HUES6 (cell line): ENCODE measurements around the gene MEGF6.

Experiments used
- H3K27ac ChIP-seq: 2 replicates; pipeline ENCODE4 v1.7.0; 2013; ENCODE audit warnings: low read depth, mild to moderate bottlenecking, low read length, inconsistent platforms
- H3K27me3 ChIP-seq: 2 replicates; pipeline ENCODE4 v1.6.1; 2013; ENCODE audit warnings: low read length; ENCODE audit not compliant: control insufficient read depth, insufficient read depth
- H3K36me3 ChIP-seq: 2 replicates; pipeline ENCODE4 v1.6.1; 2013; ENCODE audit warnings: low read length; ENCODE audit not compliant: control insufficient read depth, insufficient read depth
- H3K4me1 ChIP-seq: 2 replicates; pipeline ENCODE4 v1.6.1; 2013; ENCODE audit warnings: low read length; ENCODE audit not compliant: control insufficient read depth, insufficient read depth
- H3K4me3 ChIP-seq: 2 replicates; pipeline ENCODE4 v1.5.1; 2013; ENCODE audit warnings: low read depth, low read length
- H3K9ac ChIP-seq: one replicate; pipeline ENCODE4 v1.6.1; 2013; ENCODE audit warnings: mild to moderate bottlenecking, low read length
- H3K9me3 ChIP-seq: 2 replicates; pipeline ENCODE4 v1.6.1; 2013; ENCODE audit warnings: low read depth, low read length; ENCODE audit not compliant: control insufficient read depth, insufficient read depth

MEGF6 gene

DNA sequence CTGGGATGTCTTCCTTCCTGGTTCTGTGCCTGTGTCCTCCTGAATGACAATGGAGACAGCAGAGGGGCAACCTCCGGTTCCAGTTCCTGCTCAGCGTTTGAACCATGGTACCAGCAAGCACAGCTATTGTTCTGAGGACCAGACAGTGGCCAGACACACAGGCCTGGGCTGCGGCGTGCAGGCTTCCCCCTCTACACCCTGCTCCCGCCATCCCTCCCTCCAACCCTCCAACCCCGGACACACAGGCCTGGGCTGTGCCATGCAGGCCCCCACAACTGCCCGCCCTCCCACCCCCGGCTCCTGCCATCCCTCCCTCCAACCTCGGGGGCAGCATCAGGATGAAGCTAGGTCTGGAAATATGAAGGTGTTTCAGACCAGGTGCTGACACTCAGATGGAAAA is 5.6 kb upstream of the MEGF6 start:
- Histone ChIP-seq H3K9me3 (no peaks in the 10 kb centered on the region), H3K4me1 (peaks cover 38% of the 10 kb centered on the region), H3K27me3 (peaks cover 15% of the 10 kb centered on the region), H3K36me3 (no peaks in the 10 kb centered on the region), H3K27ac (no peak overlapping the region), H3K9ac (no peak overlapping the region), H3K4me3 (no peak overlapping the region)

DNA sequence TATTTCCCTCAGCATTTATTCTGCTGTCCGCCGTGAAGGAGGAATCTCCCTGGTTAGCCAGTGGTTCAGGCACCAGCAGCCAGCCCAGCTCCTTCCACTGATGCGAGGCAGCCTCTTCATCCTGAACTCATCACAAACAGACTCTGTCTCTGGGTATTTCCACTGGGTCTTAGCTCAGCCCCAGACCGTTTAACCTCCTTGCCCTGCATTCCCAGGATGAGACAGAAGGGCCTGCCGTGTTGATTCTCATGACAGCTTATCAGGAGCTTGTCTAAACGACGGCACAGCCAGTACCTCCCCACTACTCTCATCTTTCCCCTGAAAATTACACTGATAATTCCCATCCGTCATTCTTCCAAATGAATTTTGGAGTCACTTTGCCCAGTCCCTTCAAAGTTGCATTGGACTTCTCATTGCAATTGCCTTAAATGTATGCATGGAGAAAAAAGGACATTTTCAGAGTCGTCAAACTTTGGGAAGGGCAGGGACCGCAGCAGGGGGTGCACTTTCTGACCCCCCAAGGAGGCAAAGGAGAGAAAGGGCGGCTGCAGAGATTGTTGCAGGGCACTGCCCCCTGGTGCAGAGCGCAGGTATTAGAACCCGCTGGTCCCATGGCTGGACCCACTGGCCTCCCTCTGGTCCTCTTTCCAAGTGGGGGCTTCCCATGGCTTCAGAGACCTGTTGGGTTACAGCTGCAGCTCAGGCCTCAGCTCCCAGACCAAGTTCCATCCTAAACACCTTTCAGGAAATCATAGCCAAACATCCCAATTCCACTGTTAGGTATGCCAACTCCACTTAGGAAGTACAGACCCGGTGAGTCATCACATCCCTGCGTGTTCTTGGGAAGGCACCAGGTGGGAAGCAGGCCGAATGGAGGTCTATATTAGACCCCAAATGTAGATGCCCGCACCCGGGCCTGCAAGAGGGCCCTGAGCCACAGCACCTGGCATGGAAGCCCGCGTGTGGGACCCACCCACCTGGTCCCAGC is 3.7 kb upstream of the MEGF6 start:
- Histone ChIP-seq H3K4me3 (no peak overlapping the region), H3K27me3 (peaks cover 13% of the 10 kb centered on the region), H3K36me3 (no peaks in the 10 kb centered on the region), H3K9me3 (no peaks in the 10 kb centered on the region), H3K9ac (no peak overlapping the region), H3K4me1 (peaks cover 44% of the 10 kb centered on the region), H3K27ac (no peak overlapping the region)

DNA sequence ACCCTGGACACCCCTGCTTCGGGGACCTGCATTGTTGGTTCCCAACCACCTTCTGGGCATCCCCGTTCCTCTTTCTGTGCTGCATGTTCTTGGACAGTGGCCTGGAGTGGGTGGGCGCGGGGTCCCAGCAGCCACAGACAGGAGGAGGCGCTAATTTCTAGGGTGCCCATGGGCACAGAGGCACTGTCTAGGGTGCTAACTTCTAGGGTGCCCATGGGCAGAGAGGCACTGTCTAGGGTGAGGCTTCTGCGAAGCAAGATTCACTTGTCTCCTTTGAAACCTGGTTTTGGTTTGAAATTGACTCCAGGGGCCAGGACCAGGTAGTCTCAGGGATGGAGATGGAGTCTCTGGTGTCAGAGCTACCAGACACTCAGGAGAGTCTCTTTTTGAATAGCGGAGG is 815 bp upstream of the MEGF6 start:
- Histone ChIP-seq H3K9me3 (no peaks in the 10 kb centered on the region), H3K4me3 (peak overlapping the region; percentile 52), H3K27ac (no peak overlapping the region), H3K27me3 (peaks cover 13% of the 10 kb centered on the region), H3K36me3 (no peaks in the 10 kb centered on the region), H3K9ac (no peak overlapping the region), H3K4me1 (peaks cover 53% of the 10 kb centered on the region)

DNA sequence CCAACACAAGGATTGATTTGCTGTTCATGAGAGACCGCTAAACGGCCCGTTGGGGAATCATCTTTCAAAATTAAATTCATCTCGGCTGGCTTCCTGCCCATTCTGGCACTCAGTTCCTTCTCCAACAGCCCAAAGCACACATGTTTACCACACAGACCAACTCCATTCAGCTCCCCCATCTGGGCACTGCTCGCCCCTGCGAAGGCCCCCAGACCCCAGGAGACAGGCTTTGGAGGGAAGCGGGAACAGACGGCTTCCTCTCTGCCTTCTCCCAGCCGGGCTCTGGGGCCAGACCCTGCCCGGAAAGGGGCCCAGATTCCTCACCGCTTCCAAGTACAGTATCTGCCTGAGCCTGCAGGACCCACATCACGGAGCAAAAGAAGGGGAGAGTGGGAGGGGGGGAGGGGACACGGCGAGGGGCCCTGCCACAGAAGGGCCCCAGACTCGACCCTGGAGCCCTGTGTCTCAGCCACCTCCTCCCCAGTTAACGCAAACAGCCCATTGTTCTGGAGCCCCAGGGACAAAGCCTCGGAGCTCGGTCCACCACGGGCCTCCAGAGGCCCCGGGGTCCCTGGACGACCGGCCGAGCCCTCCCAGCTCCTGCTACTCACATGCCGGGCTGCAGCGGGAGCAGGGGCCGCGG is 660 bp downstream of the MEGF6 start:
- Histone ChIP-seq H3K27ac (no peak overlapping the region), H3K9ac (peak overlapping the region; percentile 53), H3K4me3 (peak overlapping the region; percentile 79), H3K27me3 (peaks cover 13% of the 10 kb centered on the region), H3K9me3 (no peaks in the 10 kb centered on the region), H3K4me1 (peaks cover 53% of the 10 kb centered on the region), H3K36me3 (no peaks in the 10 kb centered on the region)

DNA sequence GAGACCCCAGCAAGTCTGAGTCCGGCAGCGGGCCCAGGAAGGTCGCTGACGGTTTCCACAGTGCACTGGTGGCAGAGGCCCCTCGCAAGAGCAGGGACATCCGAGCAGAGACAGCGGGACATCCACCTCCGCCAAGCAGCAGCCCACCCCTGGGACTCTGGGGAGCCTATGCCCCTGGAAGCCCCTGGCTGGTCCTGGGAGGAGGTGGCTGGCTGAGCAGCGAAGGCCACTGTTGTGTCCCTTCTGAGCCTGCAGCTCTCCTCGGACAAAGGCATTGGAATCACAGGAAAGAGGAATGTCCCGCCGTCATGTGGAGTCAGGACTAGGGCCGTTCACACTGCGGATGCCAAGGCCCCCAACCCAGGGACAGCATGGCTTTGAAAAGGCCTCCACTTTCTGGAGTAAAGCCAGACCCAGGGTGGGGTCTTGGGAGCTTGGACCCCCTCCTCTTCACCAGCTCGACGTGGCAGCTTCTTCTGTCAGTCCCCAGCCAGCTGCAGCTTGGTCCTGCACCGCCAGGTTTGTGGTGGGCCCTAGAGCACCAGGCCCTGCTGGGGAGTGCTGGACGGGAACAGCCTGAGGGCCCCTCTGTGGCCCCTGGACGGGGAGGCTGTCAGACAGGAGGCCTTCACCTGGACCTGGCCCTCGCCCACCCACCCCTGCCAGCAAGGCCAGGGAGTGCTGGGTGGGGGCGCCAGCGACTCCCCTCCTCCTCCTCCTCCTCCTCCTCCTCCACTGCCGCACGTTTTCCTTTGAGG is 1.4 kb downstream of the MEGF6 start:
- Histone ChIP-seq H3K4me1 (peaks cover 51% of the 10 kb centered on the region), H3K4me3 (peak overlapping the region; percentile 79), H3K9me3 (0 out of 2 replicates have a peak, but pooled peaks cover 2% of the 10 kb centered on the region), H3K27ac (no peak overlapping the region), H3K36me3 (no peaks in the 10 kb centered on the region), H3K27me3 (peaks cover 13% of the 10 kb centered on the region), H3K9ac (no peak overlapping the region)

DNA sequence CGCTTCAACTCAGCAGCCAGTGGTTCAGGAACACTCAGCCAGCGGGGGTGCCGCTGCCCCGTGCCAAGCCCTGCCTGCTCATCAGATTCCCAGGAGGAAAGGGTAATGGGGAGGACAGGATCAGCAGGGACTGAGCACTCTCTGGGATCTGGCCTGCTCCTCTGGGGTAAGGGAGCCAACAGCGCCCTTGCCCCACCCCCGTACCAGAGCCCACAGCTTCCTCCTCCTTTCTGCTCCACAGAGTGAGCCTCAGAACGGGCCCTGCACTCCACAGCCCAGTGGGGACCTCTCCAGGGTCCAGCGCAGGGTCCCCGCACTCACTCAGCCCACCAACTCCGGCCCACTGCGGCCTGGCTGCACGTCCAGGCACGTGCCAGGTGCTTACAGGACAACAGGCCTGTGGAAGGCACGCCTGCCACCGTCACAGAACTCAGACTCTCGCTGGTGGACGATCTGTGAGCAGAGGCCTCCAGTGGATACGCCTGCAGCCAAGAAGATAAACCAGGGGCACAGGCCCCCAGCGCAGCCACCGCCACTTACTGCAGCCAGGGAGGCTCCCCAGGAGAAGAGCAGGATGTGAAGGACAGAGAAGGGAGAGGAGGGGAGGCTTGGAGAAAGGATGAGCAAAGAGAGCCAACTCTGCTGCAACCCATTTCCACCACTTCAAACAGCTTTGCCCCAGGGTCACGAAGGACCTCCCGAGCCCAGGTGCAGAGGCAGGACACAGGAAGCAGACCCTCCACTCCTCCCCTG is 2.1 kb downstream of the MEGF6 start:
- no peak overlapping the region for H3K9ac ChIP-seq
- H3K9me3 ChIP-seq, result peaks cover 8% of the 10 kb centered on the region; the same call in 1 of the 2 replicates
- peaks cover 13% of the 10 kb centered on the region for H3K27me3 ChIP-seq
- H3K36me3 ChIP-seq, result no peaks in the 10 kb centered on the region
- peaks cover 44% of the 10 kb centered on the region for H3K4me1 ChIP-seq
- no peak overlapping the region for H3K27ac ChIP-seq
- H3K4me3 ChIP-seq, result no peak overlapping the region

DNA sequence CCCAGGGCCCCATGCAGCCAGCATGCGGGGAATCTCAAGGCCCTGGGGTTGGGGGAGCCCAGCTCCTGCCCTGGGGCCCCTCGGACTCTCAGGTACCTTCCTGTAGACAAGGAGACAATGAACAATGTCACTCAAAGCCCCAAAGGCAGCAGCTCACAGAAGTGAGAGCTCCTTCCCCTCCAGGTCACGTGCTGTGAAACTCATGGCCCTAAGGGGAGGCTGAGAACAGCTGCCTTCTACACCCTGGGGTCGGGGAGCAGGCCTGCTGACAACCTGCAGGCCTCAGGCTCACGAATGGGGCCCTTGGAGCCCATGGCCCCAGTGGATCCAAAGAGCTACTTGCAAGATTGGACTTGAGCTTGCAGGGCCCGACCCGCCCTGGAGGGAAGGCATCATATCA is 3.2 kb downstream of the MEGF6 start:
- H3K27me3 ChIP-seq, result peaks cover 13% of the 10 kb centered on the region
- H3K4me3 ChIP-seq, result no peak overlapping the region
- no peaks in the 10 kb centered on the region for H3K36me3 ChIP-seq
- peaks cover 9% of the 10 kb centered on the region; the same call in 1 of the 2 replicates for H3K9me3 ChIP-seq
- H3K4me1 ChIP-seq, result peaks cover 34% of the 10 kb centered on the region
- H3K9ac ChIP-seq, result no peak overlapping the region
- no peak overlapping the region for H3K27ac ChIP-seq

DNA sequence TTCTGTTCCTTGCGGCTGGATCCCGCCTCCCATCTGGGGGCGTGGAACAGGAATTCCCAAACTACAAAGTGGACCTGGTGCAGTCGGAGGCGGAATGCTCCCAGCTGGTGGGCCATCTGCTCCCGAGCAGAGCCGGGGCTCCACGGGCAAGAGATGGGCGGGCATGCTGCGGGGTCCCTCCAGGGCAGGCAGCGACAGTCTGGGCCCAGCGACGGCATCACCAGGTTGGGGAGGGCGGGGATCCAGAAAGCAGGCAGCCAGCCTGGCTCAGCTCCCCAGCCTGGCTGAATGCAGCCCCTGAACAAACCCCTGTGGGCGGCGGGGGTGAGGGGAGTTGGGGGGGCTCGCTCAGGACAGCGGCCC is 3.6 kb downstream of the MEGF6 start:
- H3K27me3 ChIP-seq, result peaks cover 10% of the 10 kb centered on the region
- peaks cover 29% of the 10 kb centered on the region for H3K4me1 ChIP-seq
- H3K9me3 ChIP-seq, result peaks cover 9% of the 10 kb centered on the region; the same call in 1 of the 2 replicates
- H3K27ac ChIP-seq, result no peak overlapping the region
- H3K36me3 ChIP-seq, result no peaks in the 10 kb centered on the region
- H3K4me3 ChIP-seq, result no peak overlapping the region
- no peak overlapping the region for H3K9ac ChIP-seq

DNA sequence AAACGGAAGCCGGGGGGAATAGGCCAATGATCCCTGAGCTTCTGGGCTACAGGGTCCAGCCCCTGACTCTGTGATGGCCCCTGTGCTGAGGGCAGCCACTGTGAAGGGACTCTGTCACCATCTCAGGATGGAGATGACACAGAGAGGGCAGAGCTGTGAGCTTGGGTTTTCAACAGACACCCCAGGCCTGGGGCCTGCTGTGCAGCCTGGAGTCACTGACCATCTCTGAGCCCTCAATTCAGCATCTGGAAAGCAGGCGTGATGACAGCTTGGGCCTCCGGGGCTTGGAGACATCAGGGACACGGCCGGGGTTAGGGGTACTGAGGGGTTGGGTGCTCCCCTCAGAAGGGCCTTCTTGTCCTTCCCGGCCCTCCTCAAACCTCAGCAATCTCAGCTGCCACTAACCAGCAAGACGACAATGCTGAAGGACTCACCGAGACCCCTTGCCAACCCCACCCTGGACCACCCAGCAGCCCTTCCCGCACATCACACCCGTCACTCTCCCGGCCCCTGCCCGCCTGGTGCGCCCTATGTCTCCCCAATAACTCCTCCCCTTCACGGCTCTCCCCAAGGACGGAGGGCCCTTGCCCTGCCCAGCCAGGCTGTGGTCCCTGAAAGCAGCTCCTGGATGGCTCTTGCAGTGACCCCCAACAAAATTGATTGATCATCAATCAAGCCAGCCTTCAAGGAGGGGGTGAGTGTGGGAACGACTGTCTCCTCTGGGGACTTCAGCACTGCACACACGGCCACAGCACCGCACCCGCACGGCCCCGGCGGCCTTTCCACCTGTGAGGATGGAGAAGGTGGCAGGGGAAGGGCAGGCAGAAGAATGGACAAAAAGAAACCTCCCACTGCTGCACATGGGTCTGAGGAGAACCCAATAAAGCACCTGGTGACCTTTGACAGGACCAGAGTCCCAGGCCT is 4.3 kb downstream of the MEGF6 start:
- no peak overlapping the region for H3K9ac ChIP-seq

More for the DNA sequence above, 4.3 kb downstream of the MEGF6 start:
- Histone ChIP-seq H3K9me3 (peaks cover 9% of the 10 kb centered on the region; the same call in 1 of the 2 replicates), H3K4me1 (peaks cover 22% of the 10 kb centered on the region), H3K4me3 (no peak overlapping the region), H3K36me3 (no peaks in the 10 kb centered on the region), H3K27me3 (peaks cover 4% of the 10 kb centered on the region), H3K27ac (no peak overlapping the region)
